ENCODE data around the gene MYOM3. TPM values are rescaled to one million over a fixed set of nuclear protein-coding genes. Genes with fewer than 3 reads are reported as not detected.
"Not testable (repeated sequence)": the region's sequence is repeated elsewhere in the genome, so short reads cannot be mapped to it uniquely, and the experiment has no call there.

MYOM3 gene
- total RNA-seq, 2 experiments from 2014 or later: not detected

DNA sequence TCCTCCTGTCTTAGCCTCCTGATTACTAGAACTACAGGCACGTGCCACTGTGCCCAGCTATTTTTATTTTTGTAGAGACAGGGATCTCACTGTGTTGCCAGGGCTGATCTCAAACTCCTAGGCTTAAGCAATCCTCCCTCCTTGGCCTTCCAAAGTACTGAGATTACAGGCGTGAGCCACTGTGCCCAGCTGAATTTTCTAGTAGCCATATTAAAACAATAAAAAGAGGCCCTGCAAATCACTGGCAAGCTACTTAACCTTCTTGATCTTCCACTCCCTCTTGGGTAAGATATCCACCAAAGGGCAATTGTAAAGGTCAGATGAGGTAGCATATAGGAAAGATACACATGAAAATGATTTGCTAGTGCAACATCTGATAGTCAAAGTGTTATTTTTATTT is 66.2 kb downstream of the MYOM3 start:
- DNase-seq: no peak
- ChIA-PET CTCF (interaction anchor here (0.5 to 1.3 kb wide), 2 partner anchors 15 to 356 kb away, joined by 4 to 5 read pairs; no protein-coding TSS in a partner anchor), POLR2A (no interaction called here)
- Mint-ChIP-seq H3K4me3 (no peak overlapping the region), H3K4me1 (no peaks in the 10 kb centered on the region), H3K27me3 (peaks cover 4% of the 10 kb centered on the region), H3K9me3 (no peaks in the 10 kb centered on the region), H3K36me3 (ENCODE audit: low read depth) (no peaks in the 10 kb centered on the region), H3K27ac (no peak overlapping the region)

GRCh38 chr1:24044672-24045071 is 67.3 kb downstream of the MYOM3 start:
- H3K27ac Mint-ChIP-seq; DNase-seq; H3K27me3 Mint-ChIP-seq; H3K36me3 Mint-ChIP-seq (ENCODE audit: low read depth); H3K4me3 Mint-ChIP-seq; POLR2A ChIA-PET; H3K4me1 Mint-ChIP-seq; H3K9me3 Mint-ChIP-seq: not testable (repeated sequence)
- CTCF ChIA-PET: interaction anchor here (0.6 kb wide), 3 partner anchors 13 to 407 kb away, joined by 3 to 5 read pairs (median 3); no protein-coding TSS in a partner anchor

GRCh38 chr1:24043345-24044032 is 68.4 kb downstream of the MYOM3 start:
- Mint-ChIP-seq H3K4me1 (no peaks in the 10 kb centered on the region), H3K4me3 (no peak overlapping the region), H3K27ac (no peak overlapping the region), H3K36me3 (ENCODE audit: low read depth) (no peaks in the 10 kb centered on the region), H3K27me3 (peaks cover 12% of the 10 kb centered on the region), H3K9me3 (no peaks in the 10 kb centered on the region)
- POLR2A ChIA-PET: no interaction called here
- DNase-seq: no peak
- CTCF ChIA-PET: interaction anchor here (0.5 kb wide), 1 partner anchor 195 kb away, joined by 4 read pairs; no protein-coding TSS in a partner anchor

DNA sequence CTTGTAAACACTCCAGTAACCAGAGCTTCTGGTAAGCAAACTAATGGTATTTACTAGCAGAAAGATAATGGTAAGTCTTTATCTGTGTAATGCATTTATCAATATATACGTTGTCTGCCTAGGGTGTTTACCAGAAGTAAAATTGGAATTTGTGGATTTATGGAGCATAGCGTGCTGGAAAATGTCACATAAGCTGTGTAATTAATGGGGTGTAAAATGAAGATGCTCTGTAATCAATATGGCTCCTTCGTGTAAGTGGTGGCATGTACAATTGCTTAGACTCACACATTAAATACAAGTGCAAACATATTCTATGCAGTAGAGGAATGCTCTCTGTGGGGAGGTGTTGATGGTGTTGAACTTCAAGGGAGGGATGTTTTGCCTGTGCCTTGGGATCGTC is 69.6 kb downstream of the MYOM3 start:
- no peaks in the 10 kb centered on the region for H3K4me1 Mint-ChIP-seq
- POLR2A ChIA-PET: no interaction called here
- H3K27ac Mint-ChIP-seq: no peak overlapping the region
- CTCF ChIA-PET: no interaction called here
- no peak overlapping the region for H3K4me3 Mint-ChIP-seq
- H3K36me3 Mint-ChIP-seq (ENCODE audit: low read depth): no peaks in the 10 kb centered on the region
- DNase-seq: no peak
- H3K27me3 Mint-ChIP-seq: peaks cover 12% of the 10 kb centered on the region
- H3K9me3 Mint-ChIP-seq: no peaks in the 10 kb centered on the region

DNA sequence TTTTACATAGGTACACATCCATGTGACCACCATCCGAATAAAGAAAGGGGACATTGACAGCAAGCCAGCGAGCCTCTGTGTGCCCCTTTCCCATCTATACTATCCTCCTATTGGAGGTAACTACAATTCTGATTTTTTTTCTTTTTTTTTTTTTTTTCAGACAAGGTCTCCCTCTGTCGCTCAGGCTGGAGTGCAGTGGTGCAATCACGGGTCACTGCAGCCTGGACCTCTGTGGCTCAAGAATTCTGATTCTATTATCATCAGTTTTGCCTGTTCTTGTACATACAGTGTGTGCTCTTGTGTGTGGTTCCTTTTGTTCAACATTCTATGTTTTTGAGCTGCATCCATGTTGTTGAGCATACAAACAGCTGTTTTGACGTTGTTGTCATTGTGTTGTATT is 75.8 kb downstream of the MYOM3 start:
- CTCF ChIA-PET: no interaction called here
- no peaks in the 10 kb centered on the region for H3K9me3 Mint-ChIP-seq

DNA sequence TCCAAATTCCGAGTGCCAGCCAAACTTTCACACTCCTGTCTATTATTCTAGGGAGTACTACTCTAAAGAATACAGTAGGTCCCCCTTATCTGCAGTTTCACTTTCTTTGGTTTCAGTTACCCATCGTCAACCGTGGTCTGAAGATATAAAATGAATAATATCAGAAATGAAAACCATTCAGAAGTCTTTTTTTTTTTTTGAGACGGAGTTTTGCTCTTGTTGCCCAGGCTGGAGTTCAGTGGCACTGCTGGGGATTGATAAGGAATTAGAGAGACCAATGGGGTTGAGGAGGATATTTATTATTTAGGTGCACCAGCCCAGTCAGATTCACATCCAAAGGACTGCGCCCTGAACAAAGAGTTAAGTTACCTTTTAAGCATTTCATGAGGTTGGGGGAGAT is 79.0 kb downstream of the MYOM3 start:
- CTCF ChIA-PET: no interaction called here
- H3K36me3 Mint-ChIP-seq (ENCODE audit: low read depth): no peaks in the 10 kb centered on the region
- POLR2A ChIA-PET: no interaction called here
- H3K27ac Mint-ChIP-seq: no peak overlapping the region
- no peaks in the 10 kb centered on the region for H3K9me3 Mint-ChIP-seq
- H3K4me3 Mint-ChIP-seq: no peak overlapping the region
- peaks cover 4% of the 10 kb centered on the region for H3K27me3 Mint-ChIP-seq
- peaks cover 2% of the 10 kb centered on the region for H3K4me1 Mint-ChIP-seq
- no peak for DNase-seq

More for the DNA sequence above, 75.8 kb downstream of the MYOM3 start:
- Mint-ChIP-seq H3K27ac (no peak overlapping the region), H3K4me1 (no peaks in the 10 kb centered on the region), H3K27me3 (peaks cover 9% of the 10 kb centered on the region), H3K4me3 (no peak overlapping the region), H3K36me3 (ENCODE audit: low read depth) (no peaks in the 10 kb centered on the region)
- POLR2A ChIA-PET: no interaction called here
- DNase-seq: no peak

- H3K4me1 Mint-ChIP-seq; H3K36me3 Mint-ChIP-seq (ENCODE audit: low read depth); H3K27me3 Mint-ChIP-seq; H3K4me3 Mint-ChIP-seq; CTCF ChIA-PET; POLR2A ChIA-PET; DNase-seq; H3K9me3 Mint-ChIP-seq; H3K27ac Mint-ChIP-seq: not testable (repeated sequence)
These were observed 80.9 kb downstream of the MYOM3 start for GRCh38 chr1:24030976-24031516.

- H3K9me3 Mint-ChIP-seq: no peaks in the 10 kb centered on the region
- CTCF ChIA-PET: interaction anchor here (0.9 to 1.6 kb wide), 3 partner anchors 122 to 387 kb away, joined by 3 to 4 read pairs (median 4); partner anchors contain the start of gene NIPAL3
- peaks cover 2% of the 10 kb centered on the region for H3K27me3 Mint-ChIP-seq
- no peak for DNase-seq
- POLR2A ChIA-PET: no interaction called here
- H3K4me1 Mint-ChIP-seq: peaks cover 2% of the 10 kb centered on the region
- no peak overlapping the region for H3K27ac Mint-ChIP-seq
- H3K4me3 Mint-ChIP-seq: no peak overlapping the region
- no peaks in the 10 kb centered on the region for H3K36me3 Mint-ChIP-seq (ENCODE audit: low read depth)
These were observed 84.0 kb downstream of the MYOM3 start for GRCh38 chr1:24027838-24028468.

- no peaks in the 10 kb centered on the region for H3K4me1 Mint-ChIP-seq
- ChIA-PET POLR2A (no interaction called here), CTCF (no interaction called here)
- H3K36me3 Mint-ChIP-seq (ENCODE audit: low read depth): no peaks in the 10 kb centered on the region
- H3K9me3 Mint-ChIP-seq: no peaks in the 10 kb centered on the region
- no peak overlapping the region for H3K4me3 Mint-ChIP-seq
- DNase-seq: no peak
- H3K27ac Mint-ChIP-seq: no peak overlapping the region
- H3K27me3 Mint-ChIP-seq: no peaks in the 10 kb centered on the region
These were observed 89.2 kb downstream of the MYOM3 start for GRCh38 chr1:24022581-24023361.

DNA sequence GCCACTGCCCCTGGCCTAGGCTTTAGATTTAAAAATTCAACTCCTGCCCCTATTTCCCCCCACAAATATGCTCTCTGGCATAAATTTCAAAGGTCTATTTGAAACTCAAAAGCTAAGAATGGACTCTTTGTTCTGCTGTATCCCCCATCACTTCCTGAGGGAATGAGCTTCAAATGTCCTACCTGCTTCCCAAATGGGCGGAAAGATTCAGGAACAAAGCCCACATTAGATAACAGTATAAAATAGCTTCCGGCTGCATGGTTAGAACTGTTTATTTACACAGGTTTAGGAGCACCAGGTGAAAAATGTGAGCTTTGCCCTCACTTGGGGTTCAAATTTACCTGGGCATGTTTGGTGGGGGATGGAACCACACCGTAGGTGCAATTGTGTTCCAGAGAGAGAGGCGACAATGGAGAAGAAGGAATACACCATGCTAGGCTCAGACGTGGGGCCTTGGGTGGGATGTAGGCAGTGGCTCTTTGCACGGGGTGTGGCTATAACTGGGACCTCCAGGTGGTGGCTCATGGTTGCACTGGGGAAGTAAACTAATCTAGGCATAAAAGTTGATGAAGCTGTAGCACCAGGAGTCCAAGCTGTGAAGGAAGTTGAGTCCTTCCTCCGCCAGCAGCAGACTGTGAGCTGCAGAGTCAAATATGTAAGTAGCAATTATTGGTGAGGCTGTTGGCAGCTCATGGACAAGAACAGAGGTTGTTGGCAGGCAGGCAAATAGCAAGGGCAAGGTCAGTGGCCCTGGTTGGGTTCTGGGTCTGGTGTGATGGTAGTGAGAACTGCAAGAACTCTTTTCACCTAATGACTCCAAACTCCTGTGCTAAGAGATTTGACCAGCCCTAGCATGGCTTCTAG is 90.3 kb downstream of the MYOM3 start:
- no peak overlapping the region for H3K4me3 Mint-ChIP-seq
- H3K27ac Mint-ChIP-seq: no peak overlapping the region
- no peak for DNase-seq
- H3K9me3 Mint-ChIP-seq: no peaks in the 10 kb centered on the region
- no peaks in the 10 kb centered on the region for H3K4me1 Mint-ChIP-seq
- POLR2A ChIA-PET: no interaction called here
- CTCF ChIA-PET: interaction anchor here (0.6 kb wide), 1 partner anchor 9 kb away, joined by 3 read pairs; no protein-coding TSS in a partner anchor
- no peaks in the 10 kb centered on the region for H3K36me3 Mint-ChIP-seq (ENCODE audit: low read depth)
- no peaks in the 10 kb centered on the region for H3K27me3 Mint-ChIP-seq

DNA sequence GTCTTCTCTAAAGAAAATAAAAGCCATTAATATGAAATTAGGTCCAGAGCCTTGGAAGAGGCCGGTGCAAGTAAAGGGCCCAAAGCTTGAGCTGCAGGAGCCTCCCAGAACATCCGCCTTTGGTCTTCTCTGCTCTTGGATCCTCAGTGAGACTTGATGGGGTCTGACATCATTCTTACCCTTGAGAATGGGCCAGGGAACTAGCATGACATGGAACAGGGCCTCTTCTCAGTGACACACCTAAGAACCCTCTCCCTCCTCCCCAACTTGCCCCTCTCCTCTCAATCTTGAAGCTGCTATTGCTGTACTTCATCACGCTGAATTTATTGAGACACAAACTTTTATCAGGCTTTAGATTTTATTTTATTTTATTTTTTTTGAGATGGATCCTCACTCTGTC is 91.5 kb downstream of the MYOM3 start:
- no peak for DNase-seq
- Mint-ChIP-seq H3K9me3 (no peaks in the 10 kb centered on the region), H3K27me3 (peaks cover 1% of the 10 kb centered on the region), H3K36me3 (ENCODE audit: low read depth) (no peaks in the 10 kb centered on the region), H3K27ac (no peak overlapping the region), H3K4me3 (no peak overlapping the region), H3K4me1 (no peaks in the 10 kb centered on the region)
- ChIA-PET CTCF (no interaction called here), POLR2A (no interaction called here)

- no peak for DNase-seq
- Mint-ChIP-seq H3K4me1 (no peaks in the 10 kb centered on the region), H3K9me3 (no peaks in the 10 kb centered on the region), H3K36me3 (ENCODE audit: low read depth) (no peaks in the 10 kb centered on the region), H3K4me3 (no peak overlapping the region), H3K27me3 (peaks cover 1% of the 10 kb centered on the region), H3K27ac (no peak overlapping the region)
- CTCF ChIA-PET: no interaction called here
- POLR2A ChIA-PET: no interaction called here
These were observed 91.9 kb downstream of the MYOM3 start for GRCh38 chr1:24020025-24020424.
